ENCODE data around the gene UBE2L6. TPM values are rescaled to one million over a fixed set of nuclear protein-coding genes. Genes with fewer than 3 reads are reported as not detected.

Gene UBE2L6
- total and polyA plus RNA-seq, 2 of the 4 experiments (the other 2 are of a cell fraction): 37.5 to 46.7 TPM

- peaks cover under 1% of the 10 kb centered on the region; the same call in 1 of the 2 replicates for H3K36me3 ChIP-seq (ENCODE audit: control insufficient read depth, insufficient read depth, low read length)
- H3K9ac ChIP-seq (ENCODE audit: low read depth, low read length): no peak overlapping the region
- no peaks in the 10 kb centered on the region for H3K9me1 ChIP-seq (ENCODE audit: insufficient read depth, low read length)
- no peak overlapping the region for H3K18ac ChIP-seq (ENCODE audit: low read depth, low read length)
- no peaks in the 10 kb centered on the region for H3K27me3 ChIP-seq (ENCODE audit: control insufficient read depth, insufficient read depth, low read length)
- no peak overlapping the region for H3K4me2 ChIP-seq (ENCODE audit: low read depth, low read length)
- no peak overlapping the region for H2BK5ac ChIP-seq (ENCODE audit: low read depth, low read length, poor library complexity, severe bottlenecking)
- DNase-seq (no peak), ATAC-seq (ENCODE audit: low read depth) (no peak)
- no peaks in the 10 kb centered on the region for H3K4me1 ChIP-seq (ENCODE audit: control insufficient read depth, insufficient read depth, low read length)
- no peak overlapping the region for H2BK120ac ChIP-seq (ENCODE audit: low read depth, low read length)
- ChIA-PET CTCF (interaction anchor here (2.3 kb wide), 1 partner anchor 31 kb away, joined by 9 read pairs; no protein-coding TSS in a partner anchor), POLR2A (ENCODE audit: unreplicated experiment) (no interaction called here)
- dilution Hi-C loops (cut with HindIII; ENCODE audit: low sequenced_read_pairs, unreplicated experiment) (no loop called here), in situ Hi-C loops (cut with MboI; ENCODE audit: low sequenced_read_pairs) (loop anchor here (25.0 kb wide), 1 partner anchor 686 kb away; no protein-coding TSS in a partner anchor), intact Hi-C loops (cut with micrococcal nuclease) (no loop called here)
- no peak overlapping the region for H2AK5ac ChIP-seq (ENCODE audit: low read depth, low read length)
- H2AK9ac ChIP-seq (replicated peaks; ENCODE audit: low read depth, low read length, poor library complexity): no peak overlapping the region
- no peak overlapping the region for H4K5ac ChIP-seq (ENCODE audit: low read depth, low read length)
- no peak overlapping the region for H3K4ac ChIP-seq (ENCODE audit: low read depth, low read length)
- 86% methylated on average over 3 of the region's 4 CpGs; no CpG with 5 or more reads in 1 of the 2 experiments for WGBS, 2 experiments (ENCODE audit: extremely low coverage in 2 of 2, insufficient read length in 1 of 2)
- H3K4me3 ChIP-seq (ENCODE audit: insufficient read depth, low read depth, low read length): no peak overlapping the region
- H4K20me1 ChIP-seq (ENCODE audit: insufficient read depth, low read length): peaks cover 8% of the 10 kb centered on the region; the same call in 1 of the 2 replicates
- BruUV-seq (replicated peaks): no TSS peak
- no peak overlapping the region for H3K56ac ChIP-seq (ENCODE audit: extremely low read depth, insufficient read depth, low read length)
- H2BK20ac ChIP-seq (ENCODE audit: low read depth, low read length): no peak overlapping the region
- no peak overlapping the region for H2BK15ac ChIP-seq (ENCODE audit: low read depth, low read length)
- H3K27ac ChIP-seq (ENCODE audit: insufficient read depth, low read length): no peak overlapping the region
- no peak overlapping the region for H4K8ac ChIP-seq (ENCODE audit: low read depth in 2 of 2, low read length in 2 of 2)
- peaks cover 3 to 13% of the 10 kb centered on the region in 2 experiments; a peak in 2 of 4 replicates for H3K79me1 ChIP-seq (ENCODE audit: low read depth in 1 of 2, low read length in 2 of 2)
- no peak overlapping the region for H4K91ac ChIP-seq (ENCODE audit: insufficient read depth, low read depth, low read length)
- H3K9me3 ChIP-seq (ENCODE audit: control insufficient read depth, insufficient read depth, low read length): no peaks in the 10 kb centered on the region
- TF ChIP-seq MXI1 (IDR thresholded peaks at IDR 0.05; ENCODE audit: borderline replicate concordance, low read depth, low read length) (no peak), RCOR1 (IDR thresholded peaks at IDR 0.05; ENCODE audit: insufficient replicate concordance, low read length) (no peak), NFE2L2 (IDR thresholded peaks at IDR 0.05; ENCODE audit: low read depth, low read length) (no peak), MAZ (IDR thresholded peaks at IDR 0.05; ENCODE audit: borderline replicate concordance, low read depth, low read length) (no peak), CHD1 (IDR thresholded peaks at IDR 0.05; ENCODE audit: low read depth, low read length) (no peak), MAFK (IDR thresholded peaks at IDR 0.05; ENCODE audit: low read depth, low read length) (no peak), SMC3 (IDR thresholded peaks at IDR 0.05; ENCODE audit: low read depth, low read length) (no peak), CEBPB (IDR thresholded peaks at IDR 0.05; ENCODE audit: low read depth, low read length) (no peak), USF2 (IDR thresholded peaks at IDR 0.05; ENCODE audit: low read depth, low read length) (no peak)
- no peak overlapping the region for H3K14ac ChIP-seq (replicated peaks; ENCODE audit: low read depth, low read length)
- no peak overlapping the region for H3K23ac ChIP-seq (ENCODE audit: low read depth, low read length)
- no peak overlapping the region for H2AFZ ChIP-seq (replicated peaks; ENCODE audit: low read length, poor library complexity)
Observed at GRCh38 chr11:57523419-57523818, 44.1 kb downstream of the UBE2L6 start.

All from IMR-90 (cell line).